ENCODE data around the gene ZNF462.

Gene ZNF462

DNA sequence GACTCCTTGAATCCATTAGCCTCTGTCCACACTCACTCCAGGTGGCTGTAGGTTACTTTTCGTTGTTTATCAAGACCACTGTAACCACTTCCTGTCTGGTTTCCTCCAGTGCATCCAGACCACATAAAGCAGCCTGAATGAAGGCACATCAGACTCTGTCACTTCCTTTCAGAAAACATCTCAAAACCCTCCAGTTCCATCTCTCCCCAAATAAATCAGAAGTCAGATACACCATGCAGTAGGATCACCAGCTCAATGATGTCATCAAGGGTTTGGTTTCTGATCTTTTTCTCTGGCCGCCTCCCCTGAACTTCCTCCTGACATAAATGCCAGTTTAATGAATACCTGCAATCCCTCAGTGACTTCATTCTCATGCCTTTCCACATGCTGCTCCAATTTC lies 161.2 kb downstream of the ZNF462 start:
- ChIA-PET CTCF (no interaction called here), POLR2A (no interaction called here)
- DNase-seq (ENCODE audit: extremely low spot score): no peak
- no peak for TF ChIP-seq FOXM1 (IDR thresholded peaks at IDR 0.05; ENCODE audit: borderline replicate concordance)
- TF ChIP-seq SP1 (IDR thresholded peaks at IDR 0.05): no peak
- TF ChIP-seq L3MBTL2 (conservative IDR thresholded peaks at IDR 0.05): no peak
- TF ChIP-seq LEF1 (IDR thresholded peaks at IDR 0.05; ENCODE audit: borderline replicate concordance): no peak
- TF ChIP-seq, protein P1, sequence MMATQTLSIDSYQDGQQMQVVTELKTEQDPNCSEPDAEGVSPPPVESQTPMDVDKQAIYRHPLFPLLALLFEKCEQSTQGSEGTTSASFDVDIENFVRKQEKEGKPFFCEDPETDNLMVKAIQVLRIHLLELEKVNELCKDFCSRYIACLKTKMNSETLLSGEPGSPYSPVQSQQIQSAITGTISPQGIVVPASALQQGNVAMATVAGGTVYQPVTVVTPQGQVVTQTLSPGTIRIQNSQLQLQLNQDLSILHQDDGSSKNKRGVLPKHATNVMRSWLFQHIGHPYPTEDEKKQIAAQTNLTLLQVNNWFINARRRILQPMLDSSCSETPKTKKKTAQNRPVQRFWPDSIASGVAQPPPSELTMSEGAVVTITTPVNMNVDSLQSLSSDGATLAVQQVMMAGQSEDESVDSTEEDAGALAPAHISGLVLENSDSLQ (IDR thresholded peaks at IDR 0.05): no peak
- no peak for TF ChIP-seq ARNT (IDR thresholded peaks at IDR 0.05)
- no peak for TF ChIP-seq BHLHE40 (IDR thresholded peaks at IDR 0.05; ENCODE audit: borderline replicate concordance)
- TF ChIP-seq NFRKB (IDR thresholded peaks at IDR 0.05): no peak
- no peak for TF ChIP-seq SUZ12 (IDR thresholded peaks at IDR 0.05)

DNA sequence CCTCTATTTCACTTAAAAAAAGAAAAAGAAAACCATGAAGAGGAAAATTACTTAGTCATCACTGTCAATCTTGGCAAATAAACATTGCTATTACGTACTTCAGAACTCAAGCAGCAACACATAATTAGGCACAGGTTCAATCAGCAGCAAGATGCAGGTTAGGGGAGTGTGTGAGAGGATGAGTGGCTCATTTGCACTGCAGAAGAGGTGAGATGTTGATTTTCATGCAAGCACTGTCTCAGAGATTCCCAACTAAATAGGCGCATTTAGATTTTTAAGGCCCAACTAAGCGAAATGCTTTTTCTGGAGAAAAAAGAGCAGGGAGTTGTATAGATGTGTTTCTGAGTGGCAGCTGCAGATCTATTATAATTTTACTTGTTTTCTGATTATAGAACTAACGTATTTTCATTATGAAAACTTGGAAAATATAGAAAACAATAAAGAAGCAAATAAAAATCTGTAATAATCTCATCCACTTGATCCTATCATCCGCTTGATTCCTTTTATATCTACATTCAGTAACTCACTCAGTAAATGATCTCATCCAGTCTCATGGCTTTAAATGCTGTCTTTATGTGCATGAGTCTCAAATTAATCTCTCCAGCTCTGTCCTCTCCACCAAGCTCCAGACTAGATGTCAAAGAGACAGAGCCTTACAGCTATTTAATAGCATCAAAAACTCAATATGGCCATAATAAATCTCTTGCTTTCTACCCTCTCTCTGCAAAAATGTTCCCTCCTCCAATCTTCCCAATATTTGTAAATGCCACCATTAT lies 162.5 kb downstream of the ZNF462 start:
- no peak for DNase-seq (ENCODE audit: extremely low spot score)
- POLR2A ChIA-PET: no interaction called here
- TF ChIP-seq TARDBP (IDR thresholded peaks at IDR 0.05): no peak
- TF ChIP-seq NFRKB (IDR thresholded peaks at IDR 0.05): no peak
- no peak for TF ChIP-seq FOXA1 (IDR thresholded peaks at IDR 0.05)
- no peak for TF ChIP-seq SP1 (IDR thresholded peaks at IDR 0.05)
- no peak for TF ChIP-seq HDGF (IDR thresholded peaks at IDR 0.05; ENCODE audit: borderline replicate concordance)
- no peak for TF ChIP-seq LEF1 (IDR thresholded peaks at IDR 0.05; ENCODE audit: borderline replicate concordance)
- TF ChIP-seq, protein P1 (IDR thresholded peaks at IDR 0.05): no peak
- no peak for TF ChIP-seq L3MBTL2 (conservative IDR thresholded peaks at IDR 0.05)
- TF ChIP-seq ARNT (IDR thresholded peaks at IDR 0.05): no peak
- no peak for TF ChIP-seq ZNF384 (IDR thresholded peaks at IDR 0.05)
- TF ChIP-seq FOXK2 (IDR thresholded peaks at IDR 0.05): no peak
- TF ChIP-seq SUZ12 (IDR thresholded peaks at IDR 0.05): no peak
- TF ChIP-seq ELF4 (IDR thresholded peaks at IDR 0.05): no peak
- no peak for TF ChIP-seq BHLHE40 (IDR thresholded peaks at IDR 0.05; ENCODE audit: borderline replicate concordance)
- TF ChIP-seq CTBP1 (IDR thresholded peaks at IDR 0.05; ENCODE audit: borderline replicate concordance): no peak
- CTCF ChIA-PET: no interaction called here

DNA sequence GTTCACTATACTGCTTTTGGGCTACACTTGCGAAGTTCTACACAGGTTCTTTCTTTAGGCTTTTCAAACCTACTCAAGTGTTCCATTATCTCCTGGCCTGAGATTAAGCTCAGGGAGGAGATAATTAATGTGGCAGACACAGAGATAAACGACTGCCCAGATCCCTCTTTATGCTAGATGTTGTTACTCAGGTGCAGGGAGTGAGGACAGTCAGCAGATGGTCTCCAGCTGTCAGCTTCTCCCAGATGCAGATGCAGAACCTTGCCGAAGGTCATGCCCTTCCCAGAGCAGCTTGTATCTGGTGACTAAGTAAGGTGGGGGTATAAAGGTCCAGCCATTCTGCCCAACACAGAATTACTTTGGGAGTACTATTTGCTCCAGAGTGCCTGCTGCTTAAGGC lies 166.2 kb downstream of the ZNF462 start:
- CTCF ChIA-PET: no interaction called here
- POLR2A ChIA-PET: no interaction called here
- no peak for DNase-seq (ENCODE audit: extremely low spot score)
- TF ChIP-seq ZNF384 (IDR thresholded peaks at IDR 0.05) (no peak), FOXA1 (IDR thresholded peaks at IDR 0.05) (no peak), L3MBTL2 (conservative IDR thresholded peaks at IDR 0.05) (no peak), NFRKB (IDR thresholded peaks at IDR 0.05) (no peak), SUZ12 (IDR thresholded peaks at IDR 0.05) (no peak), ELF4 (IDR thresholded peaks at IDR 0.05) (no peak), FOXM1 (IDR thresholded peaks at IDR 0.05; ENCODE audit: borderline replicate concordance) (no peak)
- TF ChIP-seq, protein P1 (IDR thresholded peaks at IDR 0.05): no peak

DNA sequence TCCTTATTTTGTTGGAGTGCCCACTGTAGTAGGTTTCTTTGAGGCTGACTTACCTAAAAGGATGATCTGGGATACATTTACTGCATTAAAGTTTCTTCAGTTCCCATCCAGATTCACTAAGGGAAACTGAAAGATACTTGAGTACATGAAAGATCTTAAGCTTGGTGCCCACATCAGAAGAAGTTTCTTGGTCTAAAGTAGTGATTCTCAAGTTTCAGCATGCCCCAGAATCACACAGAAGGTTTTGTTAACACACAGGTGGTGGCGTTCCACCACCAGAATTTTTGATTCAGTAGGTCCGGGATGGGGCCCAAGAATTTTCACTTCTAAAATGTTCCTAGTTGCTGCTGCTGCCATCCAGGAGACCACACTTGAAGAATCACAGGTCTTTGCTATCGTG lies 171.0 kb downstream of the ZNF462 start:
- TF ChIP-seq SUZ12 (IDR thresholded peaks at IDR 0.05) (no peak), BHLHE40 (IDR thresholded peaks at IDR 0.05; ENCODE audit: borderline replicate concordance) (no peak), FOXM1 (IDR thresholded peaks at IDR 0.05; ENCODE audit: borderline replicate concordance) (no peak), FOXK2 (IDR thresholded peaks at IDR 0.05) (no peak), ZNF384 (IDR thresholded peaks at IDR 0.05) (no peak), CTBP1 (IDR thresholded peaks at IDR 0.05; ENCODE audit: borderline replicate concordance) (no peak), L3MBTL2 (conservative IDR thresholded peaks at IDR 0.05) (no peak)
- TF ChIP-seq, protein P1 (IDR thresholded peaks at IDR 0.05): no peak
- ChIA-PET CTCF (no interaction called here), POLR2A (no interaction called here)
- DNase-seq (ENCODE audit: extremely low spot score): no peak

DNA sequence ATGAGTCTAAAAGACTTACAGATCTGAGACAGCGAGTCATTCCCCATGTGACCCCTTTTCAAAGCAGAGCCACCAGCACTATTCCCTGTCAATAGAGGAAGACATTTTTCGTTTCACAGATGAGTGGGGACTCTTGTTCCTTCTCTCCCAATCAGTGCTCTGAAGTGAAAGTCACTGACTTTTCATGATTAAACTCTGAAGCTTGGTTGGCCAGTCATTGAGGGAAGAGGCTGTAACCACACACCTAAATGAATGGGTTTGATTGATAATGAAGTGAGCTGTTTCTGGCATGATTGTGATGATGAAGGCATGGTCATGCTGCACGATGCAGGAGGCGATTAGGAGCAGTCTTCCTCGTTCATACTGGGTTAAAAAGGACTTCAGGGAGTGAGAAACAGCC lies 171.9 kb downstream of the ZNF462 start:
- CTCF ChIA-PET: no interaction called here
- TF ChIP-seq ARNT (IDR thresholded peaks at IDR 0.05) (no peak), TARDBP (IDR thresholded peaks at IDR 0.05) (no peak), BHLHE40 (IDR thresholded peaks at IDR 0.05; ENCODE audit: borderline replicate concordance) (no peak), SP1 (IDR thresholded peaks at IDR 0.05) (no peak), FOXK2 (IDR thresholded peaks at IDR 0.05) (no peak), NFRKB (IDR thresholded peaks at IDR 0.05) (no peak), SUZ12 (IDR thresholded peaks at IDR 0.05) (no peak), LEF1 (IDR thresholded peaks at IDR 0.05; ENCODE audit: borderline replicate concordance) (no peak), CTBP1 (IDR thresholded peaks at IDR 0.05; ENCODE audit: borderline replicate concordance) (no peak)
- no peak for DNase-seq (ENCODE audit: extremely low spot score)
- POLR2A ChIA-PET: no interaction called here

DNA sequence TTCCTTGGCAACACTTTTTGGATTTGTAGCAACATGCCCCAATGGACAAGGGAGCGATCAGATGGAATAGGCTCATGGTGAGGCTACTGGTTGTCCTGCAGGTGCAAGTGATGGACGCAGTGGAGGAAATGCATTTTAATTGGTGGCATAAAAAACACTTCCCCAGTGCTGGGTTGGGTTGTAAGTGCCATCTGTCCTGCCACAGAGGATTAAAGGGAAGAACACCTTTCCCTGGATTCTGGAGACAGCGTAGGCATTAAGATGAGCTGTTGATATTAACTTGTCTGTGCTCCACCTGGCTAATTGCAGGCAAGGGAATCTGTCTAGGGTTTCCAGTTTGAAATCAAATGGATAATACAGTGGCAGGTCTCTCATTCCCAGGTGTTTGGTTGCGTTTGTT lies 173.4 kb downstream of the ZNF462 start:
- CTCF ChIA-PET: interaction anchor here (0.7 kb wide), 1 partner anchor 120 kb away, joined by 3 read pairs; no protein-coding TSS in a partner anchor
- TF ChIP-seq ZNF384 (IDR thresholded peaks at IDR 0.05): no peak
- POLR2A ChIA-PET: interaction anchor here (0.9 kb wide), 1 partner anchor 136 kb away, joined by 3 read pairs; no protein-coding TSS in a partner anchor
- DNase-seq (ENCODE audit: extremely low spot score): no peak
